ENCODE measurements around the gene HMCN1. TPM values are rescaled to one million over a fixed set of nuclear protein-coding genes. Genes with fewer than 3 reads are reported as not detected.

Gene HMCN1
- total RNA-seq = 3.4 and 5.6 TPM in 2 replicates
- long read RNA-seq, partial matches to known transcripts = 1 of 1 reads
- long read RNA-seq, other reads (novel, unspliced or antisense) = 0 of 1 reads

GRCh38 chr1:185733818-185734735 is at the start of gene HMCN1:
Gene HMCN1, plus strand, starts transcription at chr1:185734391. Its CDS starts 389 bp downstream, at chr1:185734780.
- Mint-ChIP-seq H3K36me3 (ENCODE audit: insufficient read depth) (no peaks in the 10 kb centered on the region), H3K27ac (peak within 1 kb of the TSS; percentile 86), H3K9me3 (ENCODE audit: low read depth) (peaks cover 9% of the 10 kb centered on the region), H3K4me3 (ENCODE audit: low read depth) (peak within 1 kb of the TSS; percentile 67), H3K4me1 (ENCODE audit: low read depth) (peaks cover 19% of the 10 kb centered on the region), H3K27me3 (peaks cover 20% of the 10 kb centered on the region)
- peak; percentile 52 for TF ChIP-seq CTCF (IDR thresholded peaks at IDR 0.05; ENCODE audit: unreplicated experiment)
- DNase-seq (ENCODE audit: low spot score, unreplicated experiment) = peak; percentile 37

- no peak for TF ChIP-seq CTCF (IDR thresholded peaks at IDR 0.05; ENCODE audit: unreplicated experiment)
- no peak overlapping the region for H3K27ac Mint-ChIP-seq
- peaks cover 11% of the 10 kb centered on the region for H3K27me3 Mint-ChIP-seq
- no peaks in the 10 kb centered on the region for H3K36me3 Mint-ChIP-seq (ENCODE audit: insufficient read depth)
- H3K4me1 Mint-ChIP-seq (ENCODE audit: low read depth) = peaks cover 1% of the 10 kb centered on the region
- no peak for DNase-seq (ENCODE audit: low spot score, unreplicated experiment)
- H3K9me3 Mint-ChIP-seq (ENCODE audit: low read depth) = peaks cover 3% of the 10 kb centered on the region
- H3K4me3 Mint-ChIP-seq (ENCODE audit: low read depth) = no peak overlapping the region
Observed at GRCh38 chr1:185686821-185687778, 47.1 kb upstream of the HMCN1 start.

- Mint-ChIP-seq H3K27me3 (peaks cover 11% of the 10 kb centered on the region), H3K9me3 (ENCODE audit: low read depth) (peaks cover 3% of the 10 kb centered on the region), H3K27ac (no peak overlapping the region), H3K36me3 (ENCODE audit: insufficient read depth) (no peaks in the 10 kb centered on the region), H3K4me1 (ENCODE audit: low read depth) (peaks cover 16% of the 10 kb centered on the region), H3K4me3 (ENCODE audit: low read depth) (no peak overlapping the region)
- no peak for TF ChIP-seq CTCF (IDR thresholded peaks at IDR 0.05; ENCODE audit: unreplicated experiment)
- DNase-seq (ENCODE audit: low spot score, unreplicated experiment) = no peak
Observed at GRCh38 chr1:185690527-185690926, 43.7 kb upstream of the HMCN1 start.

- Mint-ChIP-seq H3K4me1 (ENCODE audit: low read depth) (peaks cover 25% of the 10 kb centered on the region), H3K27me3 (peaks cover 5% of the 10 kb centered on the region), H3K9me3 (ENCODE audit: low read depth) (peaks cover 3% of the 10 kb centered on the region)
Observed at GRCh38 chr1:185693654-185694053, 40.5 kb upstream of the HMCN1 start.

More at GRCh38 chr1:185693654-185694053, 40.5 kb upstream of the HMCN1 start:
- no peak for TF ChIP-seq CTCF (IDR thresholded peaks at IDR 0.05; ENCODE audit: unreplicated experiment)
- peak overlapping the region; percentile 9 for H3K4me3 Mint-ChIP-seq (ENCODE audit: low read depth)
- DNase-seq (ENCODE audit: low spot score, unreplicated experiment) = no peak
- H3K36me3 Mint-ChIP-seq (ENCODE audit: insufficient read depth) = no peaks in the 10 kb centered on the region
- peak overlapping the region; percentile 83 for H3K27ac Mint-ChIP-seq

Measured in progenitor cell of endocrine pancreas (in vitro differentiated cells).